ENCODE results near the gene BIRC6.

DNA sequence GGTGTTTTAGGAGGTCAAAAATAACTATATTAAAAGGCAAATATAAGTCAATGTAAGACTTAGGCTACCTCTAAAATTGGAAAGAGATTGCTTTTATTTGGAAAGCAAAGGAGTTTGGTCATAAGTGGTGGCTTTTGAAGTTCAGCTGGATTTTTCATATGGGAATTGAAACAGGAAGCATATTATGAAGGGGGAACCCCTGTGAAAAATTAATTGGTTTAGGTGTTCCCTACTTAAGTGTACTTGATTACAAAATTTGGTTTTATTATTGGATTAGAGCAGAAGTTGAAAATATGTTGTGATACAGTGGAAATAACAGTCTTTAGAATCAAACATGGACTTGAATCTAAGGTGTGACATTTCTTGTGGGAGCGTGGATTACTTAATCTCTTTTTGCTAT is 149.6 kb downstream of the BIRC6 start:
- no peak for TF ChIP-seq NFE2L2 (conservative IDR thresholded peaks at IDR 0.05; ENCODE audit: low read length)
- TF ChIP-seq, protein P1, sequence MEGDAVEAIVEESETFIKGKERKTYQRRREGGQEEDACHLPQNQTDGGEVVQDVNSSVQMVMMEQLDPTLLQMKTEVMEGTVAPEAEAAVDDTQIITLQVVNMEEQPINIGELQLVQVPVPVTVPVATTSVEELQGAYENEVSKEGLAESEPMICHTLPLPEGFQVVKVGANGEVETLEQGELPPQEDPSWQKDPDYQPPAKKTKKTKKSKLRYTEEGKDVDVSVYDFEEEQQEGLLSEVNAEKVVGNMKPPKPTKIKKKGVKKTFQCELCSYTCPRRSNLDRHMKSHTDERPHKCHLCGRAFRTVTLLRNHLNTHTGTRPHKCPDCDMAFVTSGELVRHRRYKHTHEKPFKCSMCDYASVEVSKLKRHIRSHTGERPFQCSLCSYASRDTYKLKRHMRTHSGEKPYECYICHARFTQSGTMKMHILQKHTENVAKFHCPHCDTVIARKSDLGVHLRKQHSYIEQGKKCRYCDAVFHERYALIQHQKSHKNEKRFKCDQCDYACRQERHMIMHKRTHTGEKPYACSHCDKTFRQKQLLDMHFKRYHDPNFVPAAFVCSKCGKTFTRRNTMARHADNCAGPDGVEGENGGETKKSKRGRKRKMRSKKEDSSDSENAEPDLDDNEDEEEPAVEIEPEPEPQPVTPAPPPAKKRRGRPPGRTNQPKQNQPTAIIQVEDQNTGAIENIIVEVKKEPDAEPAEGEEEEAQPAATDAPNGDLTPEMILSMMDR (IDR thresholded peaks at IDR 0.05) = no peak
- TF ChIP-seq, protein P2, sequence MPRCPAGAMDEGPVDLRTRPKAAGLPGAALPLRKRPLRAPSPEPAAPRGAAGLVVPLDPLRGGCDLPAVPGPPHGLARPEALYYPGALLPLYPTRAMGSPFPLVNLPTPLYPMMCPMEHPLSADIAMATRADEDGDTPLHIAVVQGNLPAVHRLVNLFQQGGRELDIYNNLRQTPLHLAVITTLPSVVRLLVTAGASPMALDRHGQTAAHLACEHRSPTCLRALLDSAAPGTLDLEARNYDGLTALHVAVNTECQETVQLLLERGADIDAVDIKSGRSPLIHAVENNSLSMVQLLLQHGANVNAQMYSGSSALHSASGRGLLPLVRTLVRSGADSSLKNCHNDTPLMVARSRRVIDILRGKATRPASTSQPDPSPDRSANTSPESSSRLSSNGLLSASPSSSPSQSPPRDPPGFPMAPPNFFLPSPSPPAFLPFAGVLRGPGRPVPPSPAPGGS (IDR thresholded peaks at IDR 0.05) = no peak
- no peak for TF ChIP-seq POLR2A (IDR thresholded peaks at IDR 0.05; ENCODE audit: low read length)
- no peak for TF ChIP-seq HEYL (CRISPR knock-in tag; IDR thresholded peaks at IDR 0.05)
- no peak for TF ChIP-seq CHD4 (IDR thresholded peaks at IDR 0.05; ENCODE audit: borderline replicate concordance)
- TF ChIP-seq KDM5A (IDR thresholded peaks at IDR 0.05) = no peak
- TF ChIP-seq, protein P3, sequence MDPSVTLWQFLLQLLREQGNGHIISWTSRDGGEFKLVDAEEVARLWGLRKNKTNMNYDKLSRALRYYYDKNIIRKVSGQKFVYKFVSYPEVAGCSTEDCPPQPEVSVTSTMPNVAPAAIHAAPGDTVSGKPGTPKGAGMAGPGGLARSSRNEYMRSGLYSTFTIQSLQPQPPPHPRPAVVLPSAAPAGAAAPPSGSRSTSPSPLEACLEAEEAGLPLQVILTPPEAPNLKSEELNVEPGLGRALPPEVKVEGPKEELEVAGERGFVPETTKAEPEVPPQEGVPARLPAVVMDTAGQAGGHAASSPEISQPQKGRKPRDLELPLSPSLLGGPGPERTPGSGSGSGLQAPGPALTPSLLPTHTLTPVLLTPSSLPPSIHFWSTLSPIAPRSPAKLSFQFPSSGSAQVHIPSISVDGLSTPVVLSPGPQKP (IDR thresholded peaks at IDR 0.05; ENCODE audit: low read depth, low read length) = no peak
- no peak for TF ChIP-seq MAFK (IDR thresholded peaks at IDR 0.05; ENCODE audit: partially characterized antibody)
- no peak for TF ChIP-seq JUN (IDR thresholded peaks at IDR 0.05)
- TF ChIP-seq, protein P4, sequence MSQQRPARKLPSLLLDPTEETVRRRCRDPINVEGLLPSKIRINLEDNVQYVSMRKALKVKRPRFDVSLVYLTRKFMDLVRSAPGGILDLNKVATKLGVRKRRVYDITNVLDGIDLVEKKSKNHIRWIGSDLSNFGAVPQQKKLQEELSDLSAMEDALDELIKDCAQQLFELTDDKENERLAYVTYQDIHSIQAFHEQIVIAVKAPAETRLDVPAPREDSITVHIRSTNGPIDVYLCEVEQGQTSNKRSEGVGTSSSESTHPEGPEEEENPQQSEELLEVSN (IDR thresholded peaks at IDR 0.05; ENCODE audit: borderline replicate concordance, low read depth) = no peak
- TF ChIP-seq, protein P5, sequence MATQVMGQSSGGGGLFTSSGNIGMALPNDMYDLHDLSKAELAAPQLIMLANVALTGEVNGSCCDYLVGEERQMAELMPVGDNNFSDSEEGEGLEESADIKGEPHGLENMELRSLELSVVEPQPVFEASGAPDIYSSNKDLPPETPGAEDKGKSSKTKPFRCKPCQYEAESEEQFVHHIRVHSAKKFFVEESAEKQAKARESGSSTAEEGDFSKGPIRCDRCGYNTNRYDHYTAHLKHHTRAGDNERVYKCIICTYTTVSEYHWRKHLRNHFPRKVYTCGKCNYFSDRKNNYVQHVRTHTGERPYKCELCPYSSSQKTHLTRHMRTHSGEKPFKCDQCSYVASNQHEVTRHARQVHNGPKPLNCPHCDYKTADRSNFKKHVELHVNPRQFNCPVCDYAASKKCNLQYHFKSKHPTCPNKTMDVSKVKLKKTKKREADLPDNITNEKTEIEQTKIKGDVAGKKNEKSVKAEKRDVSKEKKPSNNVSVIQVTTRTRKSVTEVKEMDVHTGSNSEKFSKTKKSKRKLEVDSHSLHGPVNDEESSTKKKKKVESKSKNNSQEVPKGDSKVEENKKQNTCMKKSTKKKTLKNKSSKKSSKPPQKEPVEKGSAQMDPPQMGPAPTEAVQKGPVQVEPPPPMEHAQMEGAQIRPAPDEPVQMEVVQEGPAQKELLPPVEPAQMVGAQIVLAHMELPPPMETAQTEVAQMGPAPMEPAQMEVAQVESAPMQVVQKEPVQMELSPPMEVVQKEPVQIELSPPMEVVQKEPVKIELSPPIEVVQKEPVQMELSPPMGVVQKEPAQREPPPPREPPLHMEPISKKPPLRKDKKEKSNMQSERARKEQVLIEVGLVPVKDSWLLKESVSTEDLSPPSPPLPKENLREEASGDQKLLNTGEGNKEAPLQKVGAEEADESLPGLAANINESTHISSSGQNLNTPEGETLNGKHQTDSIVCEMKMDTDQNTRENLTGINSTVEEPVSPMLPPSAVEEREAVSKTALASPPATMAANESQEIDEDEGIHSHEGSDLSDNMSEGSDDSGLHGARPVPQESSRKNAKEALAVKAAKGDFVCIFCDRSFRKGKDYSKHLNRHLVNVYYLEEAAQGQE (IDR thresholded peaks at IDR 0.05) = no peak
- TF ChIP-seq CEBPB (IDR thresholded peaks at IDR 0.05) = no peak
- TF ChIP-seq NPAS2 (CRISPR knock-in tag; IDR thresholded peaks at IDR 0.05; ENCODE audit: borderline replicate concordance) = no peak
